ENCODE measurements around the gene TTC23.
A peak's percentile ranks its signal among the peaks of the same experiment; 100 is the strongest.
"Not testable (repeated sequence)": the region's sequence is repeated elsewhere in the genome, so short reads cannot be mapped to it uniquely, and the experiment has no call there.

Gene TTC23

DNA sequence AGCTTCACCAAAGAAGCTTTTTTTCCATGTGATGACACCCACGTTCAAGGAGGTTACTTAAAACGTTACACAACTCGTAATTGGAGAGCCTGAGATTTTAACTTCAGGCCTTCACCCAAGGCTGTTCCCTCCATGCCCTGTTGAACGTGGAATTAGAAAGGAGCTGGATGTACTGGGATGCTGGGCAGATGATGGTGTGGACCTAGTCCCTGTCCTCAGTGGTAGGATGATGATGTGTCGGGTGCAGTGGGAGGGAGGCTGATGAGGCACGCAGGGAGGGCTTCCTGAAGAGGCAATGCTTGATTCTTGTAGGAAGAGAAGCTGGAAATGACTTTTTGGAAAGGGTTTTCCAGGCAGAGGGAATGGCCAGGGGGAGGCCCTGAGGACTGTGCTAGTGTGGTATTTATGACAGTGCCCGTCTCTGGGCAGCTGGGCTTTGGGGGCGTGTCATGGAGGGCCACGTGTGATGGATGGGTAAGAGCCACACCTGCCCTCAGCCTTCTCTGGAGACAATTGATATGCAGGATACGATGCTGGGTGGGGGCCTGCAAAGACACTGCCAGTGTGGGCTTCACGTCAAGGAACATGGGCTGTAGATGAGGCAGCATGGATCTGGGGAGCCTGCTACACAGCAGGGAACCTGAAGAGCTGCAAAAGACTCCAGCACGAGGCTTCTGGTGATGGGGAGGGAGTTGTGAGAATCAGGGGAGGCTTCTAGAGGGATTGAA is 129.2 kb downstream of the TTC23 start:
- no peak for DNase-seq (ENCODE audit: low spot score)

DNA sequence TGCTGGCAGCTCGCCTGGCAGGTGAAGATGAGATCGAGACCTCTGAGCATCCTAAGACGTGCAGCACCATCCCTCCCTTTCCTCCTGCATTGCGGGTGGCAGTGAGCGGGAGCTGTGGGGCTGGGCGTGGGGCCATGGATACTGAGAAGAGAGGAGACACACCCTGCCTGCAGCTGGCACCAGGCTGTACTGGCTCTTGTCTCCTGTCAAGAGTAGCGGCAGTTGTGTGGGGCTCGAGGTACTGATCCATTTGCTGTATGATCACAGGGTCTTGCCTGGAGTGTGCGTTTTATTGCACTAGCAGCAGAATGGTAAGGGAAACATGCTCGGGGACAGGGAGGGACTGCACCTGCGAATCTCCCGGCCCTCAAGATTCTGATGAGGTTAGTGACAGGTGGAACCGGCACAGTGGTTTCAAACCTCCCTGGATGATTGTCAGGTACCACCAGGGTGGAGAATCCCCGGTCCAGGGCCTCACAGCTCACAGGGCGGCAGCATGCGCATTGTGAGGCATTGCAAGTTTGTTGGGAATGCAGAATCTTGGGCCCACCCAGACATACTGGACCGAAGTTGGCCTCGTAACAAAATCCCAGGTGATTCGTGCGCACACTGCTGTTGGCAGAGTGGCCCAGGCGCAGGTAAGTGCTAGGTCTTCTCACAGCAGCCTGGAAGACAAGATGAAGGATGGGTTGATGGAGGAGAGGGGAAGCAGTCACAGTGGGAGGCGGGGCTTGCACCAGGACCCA is 130.4 kb downstream of the TTC23 start:
- no peak for DNase-seq (ENCODE audit: low spot score)

DNA sequence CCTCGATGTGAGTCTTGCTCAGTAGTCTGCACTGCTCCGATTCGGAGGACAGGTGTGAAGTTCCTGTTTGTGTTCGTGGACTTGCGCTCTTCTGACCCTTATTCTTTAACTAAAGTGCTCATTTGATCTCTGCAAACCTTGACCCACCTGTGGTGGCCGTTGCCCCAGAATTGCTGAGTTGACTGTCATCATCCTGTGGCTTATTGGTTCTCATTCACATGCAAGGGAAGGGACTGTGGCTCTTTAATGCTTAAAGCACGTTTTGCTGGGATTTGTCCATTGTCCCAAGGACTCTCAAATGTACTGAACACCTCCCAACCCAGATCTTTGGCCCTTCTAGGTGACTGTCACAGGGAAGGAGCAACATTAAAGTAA is 131.1 kb downstream of the TTC23 start:
- DNase-seq (ENCODE audit: low spot score), result no peak

DNA sequence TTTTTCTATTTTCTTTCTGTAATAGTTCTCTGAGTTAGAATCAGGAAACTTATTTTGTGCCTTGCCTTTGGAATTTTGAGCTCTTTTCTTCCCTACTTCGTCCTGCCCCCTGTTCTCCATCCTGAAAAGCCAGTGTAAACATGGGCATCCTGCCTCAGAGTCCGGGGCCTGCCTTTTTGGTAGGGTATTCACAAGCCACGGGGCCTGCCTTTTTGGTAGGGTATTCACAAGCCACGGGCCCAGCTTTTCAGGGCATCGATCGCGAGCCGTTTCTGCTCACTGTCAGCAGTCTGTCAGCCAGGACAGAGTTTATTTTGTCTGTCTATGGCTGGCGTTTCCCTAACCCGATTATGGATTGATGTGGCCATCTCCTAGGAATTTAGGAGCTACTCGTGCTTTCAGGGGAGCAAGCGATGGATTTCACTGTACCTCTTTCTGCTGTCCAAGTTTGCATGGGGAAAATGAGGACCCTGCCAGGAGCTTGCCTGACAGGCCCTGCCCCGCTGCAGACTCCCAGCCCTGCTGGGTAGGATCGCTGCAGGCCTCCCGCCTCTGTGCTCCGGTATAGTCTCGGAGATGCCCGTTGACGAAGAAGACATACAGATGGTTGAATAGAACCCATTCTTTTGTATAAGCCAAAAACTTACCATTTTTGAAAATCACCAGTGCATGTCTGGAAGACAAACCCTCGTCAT is 131.7 kb downstream of the TTC23 start:
- no peak for DNase-seq (ENCODE audit: low spot score)

DNA sequence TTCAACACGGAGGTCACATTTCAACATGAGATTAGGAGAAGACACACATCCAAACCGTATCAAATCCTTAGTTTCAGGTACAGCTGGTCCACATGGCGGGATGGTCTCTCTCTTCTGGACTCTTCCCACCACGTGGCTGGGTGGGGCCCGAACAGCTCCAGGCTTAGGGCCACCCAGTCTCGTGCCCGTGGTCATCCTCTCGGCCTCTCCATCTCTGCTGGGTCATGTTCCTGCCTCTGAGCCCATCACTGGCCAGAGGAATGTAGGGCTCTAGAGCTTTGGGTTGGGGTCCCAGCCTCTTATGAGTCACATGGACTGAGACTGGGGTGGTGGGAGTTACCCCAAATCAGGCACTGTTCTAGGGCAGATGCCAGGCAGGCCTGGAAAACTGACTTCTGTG is 132.3 kb downstream of the TTC23 start:
- DNase-seq (ENCODE audit: low spot score), result no peak

DNA sequence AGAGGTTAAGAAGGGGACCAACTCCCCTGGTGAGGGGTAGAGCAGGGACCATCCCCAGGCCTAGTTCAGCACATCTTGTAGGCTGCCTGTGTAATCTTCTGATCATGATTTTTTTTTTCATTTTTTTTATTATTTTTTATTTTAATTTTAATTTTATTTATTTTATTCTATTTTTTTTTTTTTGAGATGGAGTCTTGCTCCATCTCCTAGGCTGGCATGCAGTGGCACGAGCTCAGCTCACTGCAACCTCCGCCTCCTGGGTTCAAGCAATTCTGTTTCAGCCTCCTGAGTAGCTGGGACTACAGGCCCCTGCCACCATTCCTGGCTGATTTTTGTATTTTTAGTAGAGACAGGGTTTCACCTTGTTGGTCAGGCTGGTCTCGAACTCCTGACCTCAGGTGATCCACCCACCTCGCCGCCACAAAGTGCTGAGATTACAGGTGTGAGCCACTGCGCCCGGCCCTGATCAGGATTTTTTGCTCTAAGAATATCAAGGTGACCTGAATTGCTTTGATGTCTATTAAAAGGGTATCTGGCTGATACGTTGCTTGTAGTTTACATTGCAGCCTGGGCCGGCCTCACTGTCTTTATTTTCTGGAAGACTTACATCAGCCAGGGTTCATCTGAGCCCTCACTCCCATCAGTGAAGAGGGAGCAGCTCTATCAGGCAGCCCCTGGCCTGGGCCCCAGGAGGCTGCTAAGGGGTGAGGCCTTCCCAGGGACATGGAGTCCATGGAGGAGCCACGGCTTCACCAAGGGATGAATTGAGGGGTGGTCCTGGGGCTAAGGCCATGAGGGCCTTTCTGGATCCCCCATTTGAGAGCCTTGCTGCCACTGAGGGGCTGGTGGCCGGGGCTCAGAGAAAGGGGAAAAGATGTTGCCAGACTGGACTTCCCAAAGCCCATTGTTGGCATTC is 133.8 kb downstream of the TTC23 start:
- no peak for DNase-seq (ENCODE audit: low spot score)

DNA sequence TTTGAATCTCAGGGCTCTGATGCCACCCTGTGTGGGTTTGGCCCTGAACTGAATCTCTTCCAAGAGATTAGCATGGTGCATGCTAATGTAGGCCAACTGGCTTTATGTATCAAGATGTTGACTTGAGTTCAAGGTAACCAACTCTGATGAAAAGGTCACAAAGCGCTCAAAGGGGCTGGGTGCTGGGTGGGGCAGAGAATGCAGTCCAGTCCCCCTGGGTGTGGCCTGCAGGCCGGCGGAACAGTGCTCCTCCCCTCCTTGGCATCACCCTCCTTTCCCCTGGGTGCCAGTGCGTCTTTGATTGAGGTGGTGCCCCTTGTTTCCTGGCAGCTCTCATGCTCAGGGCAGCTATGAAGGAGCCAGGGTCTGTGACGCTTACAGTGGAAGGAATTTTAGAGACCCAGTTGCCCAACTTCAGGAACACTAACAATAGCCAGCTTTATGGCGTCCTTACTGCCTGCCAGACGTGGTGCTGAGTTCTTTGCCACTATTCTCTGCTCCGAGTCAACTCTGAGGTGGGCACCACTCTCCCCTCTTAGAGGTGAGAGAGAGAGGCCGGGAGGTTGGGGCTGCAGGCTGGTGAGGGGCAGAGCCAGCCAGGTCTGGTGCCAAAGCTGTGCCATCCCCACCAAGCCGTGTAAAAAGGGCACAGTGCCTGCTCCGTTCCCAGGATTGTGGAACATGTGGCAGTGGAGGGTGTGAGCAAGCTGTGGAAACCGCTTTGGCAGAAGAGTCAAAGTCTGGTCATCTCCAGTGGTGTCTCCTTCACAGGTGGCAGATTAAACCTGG is 134.7 kb downstream of the TTC23 start:
- no peak for DNase-seq (ENCODE audit: low spot score)

DNA sequence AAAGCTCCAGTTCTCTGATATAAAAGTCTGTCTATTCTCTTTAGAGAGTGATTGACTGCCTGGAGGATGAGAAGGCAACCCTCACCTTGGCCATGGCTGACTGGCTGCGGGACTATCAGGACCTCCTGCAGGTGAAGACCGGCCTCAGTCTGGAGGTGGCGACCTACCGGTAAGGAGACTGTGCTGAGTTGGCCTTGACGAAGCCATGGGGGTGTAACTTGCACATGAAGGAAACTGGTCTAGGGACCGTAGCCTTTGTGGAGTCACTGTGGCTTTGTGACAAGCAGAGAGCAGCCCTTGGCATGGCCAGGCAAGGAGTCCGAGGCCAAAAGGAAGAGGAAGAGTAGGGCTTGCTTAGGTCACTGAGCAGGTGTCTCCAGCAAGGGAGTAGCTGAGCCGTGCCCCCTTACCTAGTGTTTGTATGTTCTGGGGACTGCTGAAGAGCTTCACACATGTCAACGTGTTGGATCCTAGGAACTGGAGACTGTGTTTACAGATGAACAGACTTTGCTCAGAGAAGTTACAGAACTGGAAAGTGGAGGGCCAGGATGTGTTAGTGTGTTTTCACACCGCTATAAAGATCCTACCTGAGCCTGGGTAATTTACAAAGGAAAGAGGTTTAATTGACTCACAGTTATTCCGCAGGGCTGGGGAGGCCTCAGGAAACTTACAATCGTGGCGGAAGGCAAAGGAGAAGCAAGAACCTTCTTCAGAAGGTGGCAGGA is 135.7 kb downstream of the TTC23 start:
- DNase-seq (ENCODE audit: low spot score), result no peak

DNA sequence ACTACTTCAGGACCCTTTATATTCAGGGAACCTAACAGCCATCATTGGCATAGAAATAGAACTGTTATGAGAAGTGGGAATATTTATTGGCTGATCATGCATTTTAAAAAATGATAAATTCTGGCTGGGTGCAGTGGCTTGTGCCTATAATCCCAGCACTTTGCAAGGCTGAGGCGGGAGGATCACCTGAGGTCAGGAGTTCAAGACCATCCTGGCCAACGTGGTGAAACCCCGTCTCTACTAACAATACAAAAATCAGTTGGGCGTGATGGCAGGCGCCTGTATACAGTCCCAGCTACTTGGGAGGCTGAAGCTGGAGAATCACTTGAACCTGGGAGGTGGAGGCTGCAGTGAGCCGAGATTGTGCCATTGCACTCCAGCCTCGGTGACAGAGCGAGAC is 137.7 kb downstream of the TTC23 start:
- not testable (repeated sequence) for DNase-seq (ENCODE audit: low spot score)

DNA sequence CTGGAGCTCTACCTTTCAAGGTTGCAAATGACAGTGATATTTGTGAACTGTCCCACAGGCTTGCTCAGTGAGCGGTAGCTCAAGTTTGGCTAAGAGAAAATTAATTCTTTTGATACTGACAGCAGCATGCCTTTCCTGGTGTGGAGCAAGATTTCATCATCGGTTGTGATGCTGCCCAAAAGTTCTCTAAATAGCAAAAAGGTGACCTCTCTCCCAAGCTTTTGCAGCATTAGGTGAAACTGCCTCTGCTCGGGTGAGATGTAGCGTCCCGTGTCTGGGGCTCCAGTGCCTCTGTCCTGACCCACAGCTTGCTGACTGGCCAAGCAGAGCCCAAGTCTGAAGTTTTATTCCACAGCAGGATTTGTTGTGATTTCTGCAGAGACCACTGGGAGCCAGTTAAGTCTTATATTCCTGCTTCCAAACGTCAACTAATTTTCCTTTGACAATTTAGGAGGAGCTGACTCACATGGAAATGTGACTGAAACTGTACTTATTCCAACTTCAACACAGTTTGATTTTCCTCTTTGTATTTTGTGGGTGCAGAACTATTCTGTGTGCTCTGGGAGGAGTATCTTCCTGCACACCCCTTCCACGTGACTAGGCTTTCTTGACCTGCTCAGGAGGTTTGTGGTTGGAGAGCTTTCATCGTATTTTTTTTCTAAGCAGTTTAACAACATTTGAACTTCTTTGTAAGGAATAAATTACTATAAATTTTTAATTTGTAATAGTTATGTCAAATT is 138.6 kb downstream of the TTC23 start:
- DNase-seq (ENCODE audit: low spot score), result no peak

DNA sequence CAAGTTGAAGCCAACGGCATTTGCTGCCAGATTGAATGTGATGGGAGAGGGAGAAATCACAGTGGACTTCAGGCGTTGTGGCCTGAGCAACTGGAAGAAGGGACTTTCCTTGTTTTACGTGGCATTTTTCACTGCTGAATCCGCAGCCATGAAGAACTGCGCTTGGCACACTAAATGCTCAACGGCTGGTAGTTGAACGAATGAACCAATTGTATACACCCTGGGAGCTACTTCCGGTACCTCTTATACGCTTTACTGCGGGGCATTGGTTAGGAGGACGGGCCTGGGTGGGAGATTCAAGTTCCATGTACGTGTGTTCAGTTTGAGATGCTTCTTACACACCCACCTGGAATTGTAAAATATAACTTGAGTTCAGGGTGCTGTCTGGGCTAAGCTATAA is 139.3 kb downstream of the TTC23 start:
- no peak for DNase-seq (ENCODE audit: low spot score)

DNA sequence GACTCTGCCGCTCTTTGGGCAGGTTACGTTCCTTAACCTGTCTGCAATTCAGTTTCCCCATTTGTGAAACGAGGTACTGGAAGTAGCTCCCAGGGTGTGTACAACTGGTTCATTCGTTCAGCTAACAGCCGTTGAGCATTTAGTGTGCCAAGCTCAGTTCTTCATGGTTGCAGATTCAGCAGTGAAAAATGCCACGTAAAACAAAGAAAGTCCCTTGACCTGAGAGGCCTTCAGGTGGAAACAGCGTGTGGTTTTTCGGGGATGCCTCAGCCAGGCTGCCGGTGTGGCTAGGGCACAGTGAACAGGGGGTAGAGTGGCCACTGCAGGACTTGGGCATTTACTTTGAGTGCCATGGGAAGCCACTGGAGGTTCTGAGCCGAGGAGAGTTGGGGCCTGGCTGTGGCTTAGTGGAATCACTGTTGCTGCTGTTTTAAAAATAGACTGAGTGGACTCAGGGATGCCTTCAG is 139.8 kb downstream of the TTC23 start:
- no peak for DNase-seq (ENCODE audit: low spot score)

DNA sequence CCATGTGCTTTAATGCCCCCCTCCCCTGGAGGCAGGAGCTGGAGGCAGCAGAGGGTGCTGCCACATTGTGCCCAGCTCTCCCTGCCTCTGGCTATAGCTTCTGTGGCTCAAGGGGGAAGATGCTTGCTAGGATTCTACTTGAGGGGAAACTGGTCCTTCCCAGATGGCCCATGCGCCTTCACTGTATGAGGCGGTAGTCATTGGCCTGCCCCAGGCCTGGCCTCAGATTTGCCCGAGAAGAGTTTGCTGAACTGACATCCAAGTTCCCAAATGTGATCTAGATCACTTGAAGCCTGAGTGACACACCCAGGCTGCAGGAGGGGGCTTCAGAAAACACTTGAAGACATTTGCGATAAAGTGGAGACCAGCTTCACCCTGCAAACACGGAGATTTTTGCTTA is 140.4 kb downstream of the TTC23 start:
- DNase-seq (ENCODE audit: low spot score), result no peak

DNA sequence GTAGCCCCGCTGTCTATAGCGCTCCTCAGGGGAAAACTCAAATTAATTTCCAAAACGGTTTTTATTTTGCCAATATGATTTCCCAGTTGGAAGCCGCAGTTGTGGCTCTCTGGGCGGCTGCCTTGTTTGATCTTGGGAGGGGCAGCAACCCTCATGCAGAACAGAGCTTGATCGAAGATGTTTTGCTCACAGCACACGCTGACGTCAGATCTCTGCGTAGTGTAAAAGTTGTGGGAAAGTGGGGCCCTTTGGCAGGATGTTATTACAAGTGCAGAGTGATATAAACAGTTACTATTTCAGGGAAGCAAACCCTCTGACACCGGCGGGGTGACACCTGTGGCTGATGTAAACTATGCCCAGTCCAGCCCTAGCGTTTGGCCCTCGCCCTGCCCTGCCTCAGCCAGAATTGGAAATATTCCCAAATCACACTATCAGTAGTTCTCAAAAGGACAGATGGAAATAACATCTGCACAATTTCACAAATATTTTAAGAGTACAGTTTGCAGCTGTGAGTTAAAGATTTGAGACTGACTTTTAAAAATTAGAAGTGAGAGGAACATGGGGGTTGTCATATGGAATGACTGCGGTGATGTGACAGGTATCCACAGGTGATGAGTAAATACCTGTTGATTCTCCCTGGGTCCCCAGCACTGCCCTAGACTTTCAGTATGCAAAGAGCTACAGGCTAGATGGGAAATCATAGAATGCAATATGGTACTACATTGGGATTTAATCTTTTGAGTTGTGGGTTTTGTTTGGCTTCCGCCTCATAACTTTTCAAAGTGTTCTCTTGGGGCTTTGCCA is 142.8 kb downstream of the TTC23 start:
- peak; percentile 23 for DNase-seq (ENCODE audit: low spot score)

DNA sequence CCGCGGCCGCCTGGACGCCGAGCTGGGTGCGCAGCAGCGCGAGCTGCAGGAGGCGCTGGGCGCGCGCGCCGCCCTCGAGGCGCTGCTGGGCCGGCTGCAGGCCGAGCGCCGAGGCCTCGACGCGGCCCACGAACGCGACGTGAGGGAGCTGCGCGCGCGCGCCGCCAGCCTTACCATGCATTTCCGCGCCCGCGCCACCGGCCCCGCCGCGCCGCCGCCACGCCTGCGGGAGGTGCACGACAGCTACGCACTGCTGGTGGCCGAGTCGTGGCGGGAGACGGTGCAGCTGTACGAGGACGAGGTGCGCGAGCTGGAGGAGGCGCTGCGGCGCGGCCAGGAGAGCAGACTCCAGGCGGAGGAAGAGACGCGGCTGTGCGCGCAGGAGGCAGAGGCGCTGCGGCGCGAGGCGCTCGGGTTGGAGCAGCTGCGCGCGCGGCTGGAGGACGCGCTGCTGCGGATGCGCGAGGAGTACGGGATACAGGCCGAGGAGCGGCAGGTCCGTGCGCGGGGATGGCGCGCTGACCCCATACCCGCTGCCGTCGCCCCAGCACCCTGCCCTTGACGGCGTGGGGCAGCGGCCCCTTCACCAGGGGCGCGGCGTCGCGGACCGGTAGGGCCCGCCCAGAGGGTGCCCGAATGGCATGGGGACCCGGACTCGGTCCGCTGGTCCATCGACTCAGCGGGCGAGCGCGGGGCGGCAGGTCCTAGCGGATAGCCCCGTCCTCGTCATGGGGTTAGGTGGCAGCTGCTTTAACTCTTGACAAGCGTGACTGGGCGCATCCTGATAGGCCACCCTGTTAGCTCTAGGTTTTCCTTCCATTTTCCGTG is 143.7 kb downstream of the TTC23 start:
- peak; percentile 16 for DNase-seq (ENCODE audit: low spot score)

DNA sequence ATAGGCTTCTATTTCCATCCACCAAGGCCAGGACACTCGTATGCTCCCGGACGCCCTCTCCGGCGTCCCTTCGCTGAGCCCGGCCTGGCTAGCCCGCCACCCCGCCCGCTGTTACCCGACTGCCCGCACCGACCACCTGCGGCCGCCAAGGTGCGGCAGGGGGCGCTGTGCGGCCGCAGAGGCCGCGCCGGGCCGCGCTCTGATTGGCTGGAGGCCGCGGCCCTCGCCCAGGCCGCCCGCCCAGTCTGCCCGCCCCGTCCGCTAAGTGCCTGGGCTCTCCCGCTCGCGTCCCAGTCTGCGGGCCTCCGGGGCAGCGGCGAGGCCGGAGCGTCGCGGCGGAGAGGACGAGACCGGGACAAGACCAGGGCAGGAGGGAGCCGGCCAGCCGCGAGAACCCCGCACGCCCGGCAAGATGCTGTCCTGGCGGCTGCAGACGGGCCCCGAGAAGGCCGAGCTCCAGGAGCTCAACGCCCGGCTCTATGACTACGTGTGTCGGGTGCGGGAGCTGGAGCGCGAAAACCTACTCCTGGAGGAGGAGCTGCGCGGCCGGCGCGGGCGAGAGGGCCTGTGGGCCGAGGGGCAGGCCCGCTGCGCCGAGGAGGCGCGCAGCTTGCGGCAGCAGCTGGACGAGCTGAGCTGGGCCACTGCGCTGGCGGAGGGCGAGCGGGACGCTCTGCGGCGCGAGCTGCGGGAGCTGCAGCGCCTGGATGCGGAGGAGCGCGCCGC is 144.4 kb downstream of the TTC23 start, which contains the start of gene SYNM:
Gene SYNM (plus strand): TSS at position 293 of the 726 bp plus-strand sequence. CDS start 120 bp downstream, at position 413.
- peak; percentile 12 for DNase-seq (ENCODE audit: low spot score)

DNA sequence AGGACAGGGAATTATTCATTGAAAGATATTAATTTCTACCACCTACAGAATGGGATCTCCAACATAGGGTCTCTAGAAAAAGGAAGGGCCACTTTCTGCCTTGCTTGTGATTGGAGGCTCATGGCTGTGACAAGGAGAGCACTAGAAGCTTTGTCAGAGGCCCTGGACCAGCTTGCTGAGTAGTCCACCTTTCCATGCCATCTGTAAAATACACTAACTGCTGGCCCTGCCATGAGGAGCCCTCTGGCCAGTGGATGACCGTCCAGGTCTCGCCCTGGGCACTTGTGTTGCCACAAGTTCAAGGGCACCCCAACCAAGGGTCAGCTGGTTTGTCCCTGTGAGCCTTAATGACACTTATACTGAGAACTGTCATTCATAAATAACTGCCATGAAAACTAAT is 146.1 kb downstream of the TTC23 start:
- DNase-seq (ENCODE audit: low spot score), result no peak

Data from CD4-positive, alpha-beta T cell treated with Interleukin-2 at 100 ng/mL for 4 hours (primary cell).